GM12872 (cell line): ENCODE measurements around the gene TMEM138.

ENCODE experiments used
- TF ChIP-seq, protein P1 (sequence below): IDR thresholded peaks from 3 replicates; pipeline ENCODE4 v1.5.1; 2011; ENCODE audit warnings: low read depth, mild to moderate bottlenecking, low read length, moderate library complexity; ENCODE audit not compliant: insufficient read depth

TMEM138 gene

DNA sequence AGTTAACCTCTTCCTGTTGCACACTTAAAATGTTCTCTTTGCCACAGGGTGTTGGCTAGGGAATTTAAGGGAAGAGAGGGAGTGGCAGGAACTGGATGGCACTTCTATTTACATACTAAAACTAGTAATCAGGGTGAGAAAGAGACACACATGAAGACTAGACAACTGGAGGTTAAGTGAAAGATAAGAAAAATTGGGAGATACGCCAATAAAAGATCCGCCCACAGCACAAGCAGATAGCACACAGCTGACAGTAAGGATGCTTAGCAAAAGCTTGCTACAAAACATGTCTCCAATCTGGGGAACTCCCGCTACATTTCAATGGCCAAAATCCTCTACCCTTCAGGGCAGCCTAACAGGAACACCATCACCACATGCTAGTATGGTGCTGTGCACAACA, 54.8 kb downstream of the TMEM138 start:
- TF ChIP-seq, protein P1, sequence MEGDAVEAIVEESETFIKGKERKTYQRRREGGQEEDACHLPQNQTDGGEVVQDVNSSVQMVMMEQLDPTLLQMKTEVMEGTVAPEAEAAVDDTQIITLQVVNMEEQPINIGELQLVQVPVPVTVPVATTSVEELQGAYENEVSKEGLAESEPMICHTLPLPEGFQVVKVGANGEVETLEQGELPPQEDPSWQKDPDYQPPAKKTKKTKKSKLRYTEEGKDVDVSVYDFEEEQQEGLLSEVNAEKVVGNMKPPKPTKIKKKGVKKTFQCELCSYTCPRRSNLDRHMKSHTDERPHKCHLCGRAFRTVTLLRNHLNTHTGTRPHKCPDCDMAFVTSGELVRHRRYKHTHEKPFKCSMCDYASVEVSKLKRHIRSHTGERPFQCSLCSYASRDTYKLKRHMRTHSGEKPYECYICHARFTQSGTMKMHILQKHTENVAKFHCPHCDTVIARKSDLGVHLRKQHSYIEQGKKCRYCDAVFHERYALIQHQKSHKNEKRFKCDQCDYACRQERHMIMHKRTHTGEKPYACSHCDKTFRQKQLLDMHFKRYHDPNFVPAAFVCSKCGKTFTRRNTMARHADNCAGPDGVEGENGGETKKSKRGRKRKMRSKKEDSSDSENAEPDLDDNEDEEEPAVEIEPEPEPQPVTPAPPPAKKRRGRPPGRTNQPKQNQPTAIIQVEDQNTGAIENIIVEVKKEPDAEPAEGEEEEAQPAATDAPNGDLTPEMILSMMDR, result no peak

DNA sequence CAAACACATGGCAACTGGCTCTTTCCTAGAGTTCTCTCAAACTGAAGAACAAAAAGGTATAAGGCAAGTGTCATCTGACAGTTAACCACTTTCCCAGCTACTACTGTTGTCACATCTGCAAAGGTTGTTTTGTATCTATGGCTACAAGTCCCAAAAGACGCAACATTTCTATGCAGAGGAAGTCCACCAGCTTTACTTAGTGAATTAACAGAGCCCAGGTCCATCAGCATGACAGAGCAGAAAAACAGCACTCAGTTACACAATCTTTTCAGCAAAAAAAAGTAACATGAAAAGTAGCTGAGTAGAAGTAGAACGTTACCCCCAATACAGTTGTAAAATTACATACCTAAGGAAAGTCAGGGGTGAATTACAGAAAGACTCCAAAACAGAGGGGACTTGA, 55.5 kb downstream of the TMEM138 start:
- TF ChIP-seq, protein P1, result no peak

DNA sequence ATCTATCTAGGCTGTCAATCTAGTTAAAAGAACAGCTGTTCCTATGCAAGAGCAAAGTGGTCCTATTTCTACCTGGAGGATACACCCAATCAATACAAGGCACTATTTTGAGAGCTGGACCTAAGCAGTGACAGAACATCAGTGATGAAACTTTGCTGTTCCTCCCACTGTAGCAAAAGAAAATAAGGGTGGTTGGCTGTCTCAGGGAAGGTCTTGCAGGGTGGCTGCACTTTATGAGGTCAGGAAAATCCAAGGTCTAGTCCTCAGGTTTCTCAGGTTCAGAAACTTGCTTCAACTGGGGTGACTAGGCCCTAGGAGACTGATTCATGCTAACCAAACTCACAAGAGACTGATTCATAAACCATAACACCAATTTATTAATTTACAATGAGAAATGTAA, 56.0 kb downstream of the TMEM138 start:
- TF ChIP-seq, protein P1, result no peak
